K562 (cell line): ENCODE data around the gene SNX10. TPM values are rescaled to one million over a fixed set of nuclear protein-coding genes. Genes with fewer than 3 reads are reported as not detected.

Experiments used
- CBFA2T3 ChIP-seq: fragments of 450-650 bp; IDR thresholded peaks from 2 replicates; pipeline ENCODE4 v1.6.1; 2017
- ELF4 ChIP-seq: fragments of 450-650 bp; formaldehyde crosslinking; IDR thresholded peaks from 2 replicates; pipeline ENCODE4 v1.4.0; 2022; ENCODE audit warnings: missing genetic modification characterization
- ETV1 ChIP-seq: fragments of 450-650 bp; conservative IDR thresholded peaks from 2 replicates; pipeline ENCODE4 v1.6.1; 2016; ENCODE audit warnings: missing genetic modification characterization, control low read depth, low read depth, missing compliant biosample characterization
- GATAD2B ChIP-seq: fragments of 450-650 bp; IDR thresholded peaks from 2 replicates; pipeline ENCODE4 v1.6.1; 2017; ENCODE audit warnings: mild to moderate bottlenecking, borderline replicate concordance
- MECOM ChIP-seq: fragments of 250-450 bp; sonication (Bioruptor Pico); IDR thresholded peaks from 2 replicates; pipeline ENCODE4 v1.8.0; 2022; ENCODE audit warnings: inconsistent platforms
- MEIS2 ChIP-seq: fragments of 450-650 bp; IDR thresholded peaks from 2 replicates; pipeline ENCODE4 v1.6.1; 2014; ENCODE audit warnings: mild to moderate bottlenecking; ENCODE audit not compliant: partially characterized antibody
- MYBL2 ChIP-seq, 2 experiments: fragments of 450-650 bp in 1 of 2; sonication (generic) in 1 of 2; formaldehyde crosslinking in 1 of 2; IDR thresholded peaks; 2 replicates each; pipeline versions ENCODE4 v1.6.1 to v1.8.1; 2017 to 2022; ENCODE audit warnings: borderline replicate concordance in 1 of 2, inconsistent platforms in 1 of 2, low read depth in 1 of 2, mild to moderate bottlenecking in 1 of 2, missing genetic modification reagents in 1 of 2, moderate library complexity in 1 of 2
- PPARD ChIP-seq: fragments of 250-450 bp; sonication (Bioruptor Pico); IDR thresholded peaks from 2 replicates; pipeline ENCODE4 v1.8.0; 2022; ENCODE audit warnings: inconsistent platforms, mild to moderate bottlenecking, moderate library complexity
- PTBP1 ChIP-seq: fragments of 200-400 bp; formaldehyde crosslinking; IDR thresholded peaks from 2 replicates; pipeline ENCODE4 v1.6.1; 2017; ENCODE audit warnings: low read depth, low read length
- PTTG1 ChIP-seq: fragments of 450-650 bp; IDR thresholded peaks from 2 replicates; pipeline ENCODE4 v1.6.1; 2016; ENCODE audit warnings: low read depth, mild to moderate bottlenecking, missing genetic modification characterization, missing compliant biosample characterization
- RAD51 ChIP-seq: fragments of 450-650 bp; IDR thresholded peaks from 2 replicates; pipeline ENCODE4 v1.7.1; 2016; ENCODE audit warnings: low read depth, mild to moderate bottlenecking, borderline replicate concordance
- SIN3B ChIP-seq: fragments of 450-650 bp; IDR thresholded peaks from 2 replicates; pipeline ENCODE4 v1.6.1; 2017; ENCODE audit warnings: low read depth, mild to moderate bottlenecking, moderate library complexity
- ZNF165 ChIP-seq: fragments of 250-450 bp; sonication (Bioruptor Pico); IDR thresholded peaks from 2 replicates; pipeline ENCODE4 v1.4.0; 2020; ENCODE audit warnings: borderline replicate concordance
- polyA plus RNA-seq, 8 experiments: library from polyadenylated mRNA; depleted of rRNA in 4 of 8; stranded (reverse) in 5 of 8; unstranded in 3 of 8; fragments of >200 nt; fragmentation: Nextera tagmentation in 2 of 8; fragmentation: Illumina TruSeq in 1 of 8; extraction: Ambion mirVana in 2 of 8; extraction: Trizol in 1 of 8; gene quantifications; 2 replicates each; pipeline versions ENCODE4 v1.2.1 to v1.2.3, GENCODE V29; 2011 to 2014; ENCODE audit warnings: inconsistent platforms in 1 of 8, missing spikeins in 1 of 8
- total RNA-seq, 7 experiments: library from RNA; depleted of rRNA in 6 of 7; stranded (reverse); fragments of >200 nt in 6 of 7; fragmentation: Illumina TruSeq in 2 of 7; extraction: Trizol in 2 of 7; gene quantifications; 2 replicates each; pipeline versions ENCODE4 v1.2.1 to v1.2.3, GENCODE V29; 2011 to 2021; ENCODE audit warnings: low replicate concordance in 1 of 7
- TF ChIP-seq, protein P1 (sequence below): fragments of 250-450 bp; sonication (Bioruptor Pico); IDR thresholded peaks from 2 replicates; pipeline ENCODE4 v1.8.0; 2022; ENCODE audit warnings: inconsistent platforms, mild to moderate bottlenecking, moderate library complexity, borderline replicate concordance
- TF ChIP-seq, protein P2 (sequence below): conservative IDR thresholded peaks from 2 replicates; pipeline ENCODE4 v1.6.1; 2011; ENCODE audit warnings: low read depth, mild to moderate bottlenecking, low read length; ENCODE audit not compliant: control insufficient read depth
- TF ChIP-seq, protein P3 (sequence below): fragments of 250-450 bp; sonication (Bioruptor Pico); IDR thresholded peaks from 2 replicates; pipeline ENCODE4 v1.4.0; 2020
- TF ChIP-seq, protein P4 (sequence below): IDR thresholded peaks from 2 replicates; pipeline ENCODE4 v1.6.1; 2011; ENCODE audit warnings: borderline replicate concordance, low read depth, mild to moderate bottlenecking, moderate library complexity, low read length; ENCODE audit not compliant: insufficient read depth, poor library complexity, severe bottlenecking
- TF ChIP-seq, protein P5 (sequence below): sonication (generic); formaldehyde crosslinking; IDR thresholded peaks from 2 replicates; pipeline ENCODE4 v1.9.0; 2022; ENCODE audit warnings: mild to moderate bottlenecking, missing genetic modification reagents

Gene SNX10
- total and polyA plus RNA-seq, 9 of the 15 experiments (the other 6 are each of a cell fraction or from before 2014, with no cell fraction given): 6.9 to 16.5 (median 11.5) TPM

DNA sequence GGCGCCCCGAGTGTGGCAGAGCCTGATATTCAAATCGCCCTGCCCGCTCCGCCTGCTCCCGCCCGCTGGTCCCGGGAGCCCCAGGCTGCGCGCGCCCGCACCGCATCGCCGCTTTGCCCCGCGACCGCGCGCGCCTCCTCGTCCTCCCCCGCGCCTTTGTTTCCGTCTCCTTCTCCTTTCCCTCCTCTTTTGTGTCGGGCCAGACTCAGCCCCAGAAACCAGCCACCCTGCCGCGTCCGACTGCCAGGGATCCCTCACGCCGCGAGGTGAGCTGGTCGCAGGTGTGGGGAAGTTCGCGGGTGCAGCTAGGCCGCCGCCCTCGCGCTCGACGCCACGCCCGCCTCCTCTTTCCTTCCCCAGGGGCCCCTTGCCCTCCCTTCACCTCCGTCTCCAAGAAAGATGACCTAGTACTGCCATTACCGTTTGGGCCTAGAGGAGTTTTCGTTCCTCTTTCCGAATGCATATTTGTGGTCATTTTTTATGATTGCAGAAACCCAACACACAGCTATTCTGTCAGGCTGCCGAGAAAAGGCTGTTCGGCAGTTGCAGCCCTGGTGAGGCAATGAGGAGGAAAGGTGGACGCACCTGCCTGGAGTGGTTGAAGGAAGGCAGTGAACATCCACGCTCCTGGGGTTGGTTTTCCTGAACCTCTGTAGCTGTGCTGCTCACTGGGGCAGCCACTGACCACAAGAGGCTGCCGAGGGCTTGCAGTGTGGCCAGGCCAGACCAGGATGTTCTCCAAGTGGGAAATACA, 107.3 kb downstream of the SNX10 start (continued):
- TF ChIP-seq, protein P1, sequence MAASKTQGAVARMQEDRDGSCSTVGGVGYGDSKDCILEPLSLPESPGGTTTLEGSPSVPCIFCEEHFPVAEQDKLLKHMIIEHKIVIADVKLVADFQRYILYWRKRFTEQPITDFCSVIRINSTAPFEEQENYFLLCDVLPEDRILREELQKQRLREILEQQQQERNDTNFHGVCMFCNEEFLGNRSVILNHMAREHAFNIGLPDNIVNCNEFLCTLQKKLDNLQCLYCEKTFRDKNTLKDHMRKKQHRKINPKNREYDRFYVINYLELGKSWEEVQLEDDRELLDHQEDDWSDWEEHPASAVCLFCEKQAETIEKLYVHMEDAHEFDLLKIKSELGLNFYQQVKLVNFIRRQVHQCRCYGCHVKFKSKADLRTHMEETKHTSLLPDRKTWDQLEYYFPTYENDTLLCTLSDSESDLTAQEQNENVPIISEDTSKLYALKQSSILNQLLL (CRISPR knock-in tag): no peak
- TF ChIP-seq ZNF165 (CRISPR knock-in tag) (no peak), MYBL2 (IDR thresholded peaks at IDR 0.05; ENCODE audit: low read depth) (no peak), MYBL2 (CRISPR knock-in tag; IDR thresholded peaks at IDR 0.05; ENCODE audit: borderline replicate concordance) (no peak), ETV1 (tag) (no peak), PTTG1 (tag) (no peak), MEIS2 (no peak), RAD51 (no peak), GATAD2B (no peak), PPARD (CRISPR knock-in tag) (no peak), PTBP1 (no peak), CBFA2T3 (no peak), ELF4 (CRISPR knock-in tag) (no peak), SIN3B (no peak), MECOM (CRISPR knock-in tag) (0 out of 2 replicates have a peak, but pooled peaks have one; percentile 59)
- TF ChIP-seq, protein P2, sequence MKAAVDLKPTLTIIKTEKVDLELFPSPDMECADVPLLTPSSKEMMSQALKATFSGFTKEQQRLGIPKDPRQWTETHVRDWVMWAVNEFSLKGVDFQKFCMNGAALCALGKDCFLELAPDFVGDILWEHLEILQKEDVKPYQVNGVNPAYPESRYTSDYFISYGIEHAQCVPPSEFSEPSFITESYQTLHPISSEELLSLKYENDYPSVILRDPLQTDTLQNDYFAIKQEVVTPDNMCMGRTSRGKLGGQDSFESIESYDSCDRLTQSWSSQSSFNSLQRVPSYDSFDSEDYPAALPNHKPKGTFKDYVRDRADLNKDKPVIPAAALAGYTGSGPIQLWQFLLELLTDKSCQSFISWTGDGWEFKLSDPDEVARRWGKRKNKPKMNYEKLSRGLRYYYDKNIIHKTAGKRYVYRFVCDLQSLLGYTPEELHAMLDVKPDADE: 0 out of 2 replicates have a peak, but pooled peaks have one; percentile 10
- TF ChIP-seq, protein P3, sequence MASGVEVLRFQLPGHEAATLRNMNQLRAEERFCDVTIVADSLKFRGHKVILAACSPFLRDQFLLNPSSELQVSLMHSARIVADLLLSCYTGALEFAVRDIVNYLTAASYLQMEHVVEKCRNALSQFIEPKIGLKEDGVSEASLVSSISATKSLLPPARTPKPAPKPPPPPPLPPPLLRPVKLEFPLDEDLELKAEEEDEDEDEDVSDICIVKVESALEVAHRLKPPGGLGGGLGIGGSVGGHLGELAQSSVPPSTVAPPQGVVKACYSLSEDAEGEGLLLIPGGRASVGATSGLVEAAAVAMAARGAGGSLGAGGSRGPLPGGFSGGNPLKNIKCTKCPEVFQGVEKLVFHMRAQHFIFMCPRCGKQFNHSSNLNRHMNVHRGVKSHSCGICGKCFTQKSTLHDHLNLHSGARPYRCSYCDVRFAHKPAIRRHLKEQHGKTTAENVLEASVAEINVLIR: no peak
- TF ChIP-seq, protein P4, sequence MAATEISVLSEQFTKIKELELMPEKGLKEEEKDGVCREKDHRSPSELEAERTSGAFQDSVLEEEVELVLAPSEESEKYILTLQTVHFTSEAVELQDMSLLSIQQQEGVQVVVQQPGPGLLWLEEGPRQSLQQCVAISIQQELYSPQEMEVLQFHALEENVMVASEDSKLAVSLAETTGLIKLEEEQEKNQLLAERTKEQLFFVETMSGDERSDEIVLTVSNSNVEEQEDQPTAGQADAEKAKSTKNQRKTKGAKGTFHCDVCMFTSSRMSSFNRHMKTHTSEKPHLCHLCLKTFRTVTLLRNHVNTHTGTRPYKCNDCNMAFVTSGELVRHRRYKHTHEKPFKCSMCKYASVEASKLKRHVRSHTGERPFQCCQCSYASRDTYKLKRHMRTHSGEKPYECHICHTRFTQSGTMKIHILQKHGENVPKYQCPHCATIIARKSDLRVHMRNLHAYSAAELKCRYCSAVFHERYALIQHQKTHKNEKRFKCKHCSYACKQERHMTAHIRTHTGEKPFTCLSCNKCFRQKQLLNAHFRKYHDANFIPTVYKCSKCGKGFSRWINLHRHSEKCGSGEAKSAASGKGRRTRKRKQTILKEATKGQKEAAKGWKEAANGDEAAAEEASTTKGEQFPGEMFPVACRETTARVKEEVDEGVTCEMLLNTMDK: no peak
- TF ChIP-seq, protein P5, sequence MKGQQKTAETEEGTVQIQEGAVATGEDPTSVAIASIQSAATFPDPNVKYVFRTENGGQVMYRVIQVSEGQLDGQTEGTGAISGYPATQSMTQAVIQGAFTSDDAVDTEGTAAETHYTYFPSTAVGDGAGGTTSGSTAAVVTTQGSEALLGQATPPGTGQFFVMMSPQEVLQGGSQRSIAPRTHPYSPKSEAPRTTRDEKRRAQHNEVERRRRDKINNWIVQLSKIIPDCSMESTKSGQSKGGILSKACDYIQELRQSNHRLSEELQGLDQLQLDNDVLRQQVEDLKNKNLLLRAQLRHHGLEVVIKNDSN (CRISPR knock-in tag): no peak
